ENCODE data around the gene PARD3.
"Not testable (repeated sequence)": the region's sequence is repeated elsewhere in the genome, so short reads cannot be mapped to it uniquely, and the experiment has no call there.

PARD3 gene

DNA sequence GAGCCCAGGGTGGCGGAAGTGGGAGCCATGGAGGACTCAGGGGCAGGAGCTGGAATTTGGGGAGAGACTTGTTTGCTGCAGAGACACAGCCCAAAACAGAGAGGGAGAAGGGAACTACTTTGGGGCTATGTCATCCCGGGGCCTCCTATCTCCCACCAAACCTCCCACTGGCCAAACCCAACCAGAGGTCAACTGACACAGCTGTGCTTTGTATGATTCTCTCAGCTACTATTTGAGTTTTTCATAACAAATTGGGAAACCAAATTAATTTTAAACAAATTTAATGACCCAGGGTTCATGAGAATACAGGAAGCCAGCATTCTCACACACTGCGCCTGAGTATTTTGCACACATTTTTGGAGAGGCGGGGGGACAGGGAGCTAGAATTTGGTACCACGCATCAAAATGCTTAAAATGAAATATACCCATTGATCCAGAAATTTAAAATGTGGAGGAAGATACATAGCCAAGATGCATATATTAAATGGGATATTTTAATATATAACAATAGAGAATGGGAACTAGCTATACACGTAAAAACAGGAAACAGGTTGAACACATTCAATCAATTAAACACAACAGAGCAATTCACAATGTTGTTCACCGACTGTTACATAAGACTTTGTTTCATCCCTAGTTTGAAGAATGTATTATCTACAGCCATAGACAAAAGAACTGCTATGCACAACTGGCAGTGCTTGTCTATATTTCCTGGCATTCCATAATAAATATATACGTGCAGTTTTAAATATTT, 105.3 kb downstream of the PARD3 start:
- DNase-seq, result no peak

DNA sequence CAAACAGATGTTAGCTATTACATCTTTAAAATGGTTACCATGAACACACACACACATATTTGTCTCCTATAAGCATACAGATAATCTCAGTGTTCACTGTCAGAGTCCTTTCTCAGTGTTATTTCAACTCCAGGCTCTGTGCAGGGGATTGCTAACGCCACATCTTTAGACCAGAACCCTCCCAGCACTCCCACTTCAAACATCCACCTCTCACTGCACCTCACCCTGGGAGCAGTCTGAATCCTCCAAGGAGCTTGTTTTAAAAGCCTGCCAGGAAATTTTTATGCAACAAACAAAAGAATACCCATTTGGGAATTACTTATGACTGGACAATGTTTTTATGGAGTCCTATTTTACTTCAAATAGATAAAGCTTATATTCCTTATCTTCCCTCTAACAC, 107.4 kb downstream of the PARD3 start:
- DNase-seq, result no peak

DNA sequence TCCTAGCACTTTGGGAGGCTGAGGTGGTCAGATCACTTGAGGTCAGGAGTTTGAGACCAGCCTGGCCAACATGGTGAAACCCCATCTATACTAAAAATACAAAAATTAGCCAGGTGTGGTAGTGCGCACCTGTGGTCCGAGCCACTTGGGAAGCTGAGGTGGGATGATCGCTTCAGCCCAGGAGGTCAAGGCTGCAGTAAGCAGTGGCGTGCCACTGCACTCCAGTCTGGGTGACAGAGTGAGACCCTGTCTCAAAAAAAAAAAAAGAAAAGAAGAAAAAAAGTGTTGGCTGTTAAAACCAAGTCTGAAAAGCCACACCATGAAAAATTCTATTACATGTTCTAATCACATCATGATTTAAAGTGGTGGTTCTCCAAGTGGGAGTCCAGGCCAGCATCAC, 108.1 kb downstream of the PARD3 start:
- not testable (repeated sequence) for DNase-seq

DNA sequence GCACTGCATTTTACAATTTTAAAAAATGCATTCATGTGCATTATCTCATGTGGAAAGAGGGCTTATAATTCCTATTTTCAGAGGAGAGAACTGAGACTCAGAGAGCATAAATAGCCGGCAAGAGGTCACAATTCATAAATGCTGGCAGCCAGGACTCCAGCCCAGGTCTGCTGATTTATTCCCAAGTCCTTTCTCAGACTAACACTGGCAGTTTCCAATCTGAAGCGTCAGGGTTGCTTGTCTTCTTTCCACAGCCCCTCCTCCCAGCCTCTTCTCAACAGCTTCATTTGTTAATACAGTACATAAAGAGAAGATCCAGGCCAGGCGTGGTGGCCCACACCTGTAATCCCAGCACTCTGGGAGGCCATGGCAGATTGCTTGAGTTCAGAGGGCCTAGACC, 108.9 kb downstream of the PARD3 start:
- DNase-seq, result no peak

DNA sequence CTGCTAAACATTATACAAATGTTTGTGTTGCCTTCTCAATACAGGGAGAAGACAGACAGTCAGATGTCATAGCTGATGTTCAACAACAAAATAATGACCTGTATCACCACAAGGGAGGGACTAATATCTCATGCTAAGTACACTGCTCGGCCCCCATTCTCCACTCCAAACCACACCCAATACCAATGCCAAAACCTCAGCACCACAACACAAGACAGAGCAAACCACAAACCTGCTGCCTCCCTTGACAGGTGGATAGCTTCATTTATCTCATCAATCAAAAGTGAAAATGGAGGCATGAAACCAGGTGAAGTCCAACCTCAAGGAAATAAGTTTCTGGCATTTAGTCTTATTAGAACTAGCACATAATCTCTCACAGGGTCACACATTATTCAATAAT, 109.5 kb downstream of the PARD3 start:
- DNase-seq, result no peak

DNA sequence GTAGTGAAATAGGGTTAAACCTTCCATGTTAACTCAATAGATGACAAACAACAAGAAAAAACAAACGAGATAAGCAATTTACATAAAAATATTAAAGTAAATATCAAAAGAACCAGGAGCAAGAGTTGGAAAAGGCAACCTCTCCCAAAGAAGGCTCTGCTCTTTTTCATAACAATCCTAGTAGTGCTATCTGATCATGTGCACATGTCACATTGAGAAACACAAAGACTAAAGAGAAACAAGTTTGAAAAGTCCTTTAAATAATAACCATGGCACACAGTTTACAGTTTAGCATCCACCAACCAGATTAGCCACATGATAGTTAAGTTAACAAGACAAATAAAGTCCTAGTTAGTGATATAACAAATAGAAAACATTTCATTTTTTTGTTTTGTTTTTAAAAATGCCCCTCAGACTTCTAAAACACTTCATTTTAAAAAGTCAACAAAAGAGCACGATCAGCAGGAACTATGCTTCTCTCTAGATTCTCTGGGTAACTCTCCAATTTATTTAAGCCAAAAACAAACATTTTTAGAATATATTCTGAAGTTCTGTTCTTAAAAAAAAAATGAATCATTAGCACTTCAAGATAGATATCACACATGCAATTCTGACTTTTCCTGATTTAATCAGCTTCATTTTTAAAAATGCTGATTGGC, 110.4 kb downstream of the PARD3 start:
- DNase-seq, result no peak

DNA sequence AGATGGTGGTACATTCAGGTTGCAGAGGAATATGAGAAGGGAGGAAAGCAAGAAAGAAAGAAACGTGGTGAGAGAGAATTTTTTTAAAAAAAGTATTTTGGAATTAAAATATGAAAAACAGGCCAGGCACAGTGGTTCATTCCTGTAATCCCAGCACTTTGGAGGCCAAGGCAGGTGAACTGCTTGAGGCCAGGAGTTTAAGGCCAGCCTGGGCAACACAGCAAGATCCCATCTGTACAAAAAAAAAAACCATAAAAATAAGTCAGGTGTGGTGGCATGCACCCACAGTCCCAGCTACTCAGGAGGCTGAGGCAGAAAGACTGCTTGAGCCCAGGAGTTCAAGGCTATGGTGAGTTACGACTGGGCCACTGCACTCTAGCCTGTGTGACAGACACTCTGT, 112.1 kb downstream of the PARD3 start:
- DNase-seq, result no peak

DNA sequence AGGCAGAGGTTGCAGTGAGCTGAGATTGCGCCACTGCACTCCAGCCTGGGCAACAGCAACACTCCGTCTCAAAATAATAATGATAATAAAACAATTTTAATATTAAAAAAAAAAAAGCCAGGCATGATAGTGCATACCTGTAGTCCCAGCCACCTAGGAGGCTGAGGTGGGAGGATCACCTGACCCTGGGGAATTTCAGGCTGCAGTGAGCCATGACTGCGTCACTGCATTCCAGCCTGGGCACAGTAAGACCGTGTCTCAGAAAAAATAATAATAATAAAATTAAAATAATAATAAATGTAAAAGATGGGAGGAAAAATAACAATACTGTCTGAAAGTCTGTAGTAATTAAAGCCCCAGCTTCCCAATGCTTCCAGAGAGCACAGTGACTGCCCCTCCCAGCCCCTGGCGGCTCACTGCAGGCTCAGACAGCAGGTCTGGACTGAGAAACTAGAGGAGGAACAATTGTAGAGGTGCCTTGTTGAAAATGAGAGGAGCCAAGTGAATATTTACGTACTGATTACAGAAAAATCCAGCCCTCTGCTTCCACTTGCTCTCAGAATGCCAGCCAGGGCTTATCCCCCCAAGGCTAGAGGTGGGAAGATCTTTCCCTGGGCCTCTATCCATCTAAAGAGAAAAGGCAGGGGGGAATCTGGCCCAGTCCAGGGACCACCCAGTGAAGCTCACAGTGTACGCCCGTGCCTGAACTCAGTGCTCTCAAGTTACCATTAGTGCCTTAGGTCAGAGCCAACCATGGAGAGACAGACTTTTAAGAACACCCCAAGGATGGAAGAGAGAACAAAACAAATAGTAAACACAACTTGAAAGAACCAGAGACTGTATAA, 112.8 kb downstream of the PARD3 start:
- DNase-seq, result no peak

DNA sequence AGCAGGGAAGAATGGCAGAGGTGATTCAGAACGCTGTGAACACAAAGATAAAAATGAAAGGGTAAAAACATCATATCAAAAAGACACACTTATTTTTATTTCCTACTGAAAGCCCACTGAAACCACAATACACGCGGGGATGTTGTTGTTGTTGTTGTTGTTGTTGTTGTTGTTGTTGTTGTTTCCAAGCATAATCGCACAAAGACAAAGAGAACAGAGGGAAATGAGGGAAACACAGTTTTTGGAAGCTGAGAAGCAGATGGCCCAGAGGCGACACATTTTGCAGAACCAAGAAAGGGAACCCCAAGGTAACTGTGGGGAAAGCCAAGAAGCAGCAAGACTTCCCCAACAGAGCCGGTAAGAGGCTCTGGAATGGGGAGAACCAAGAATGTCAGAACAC, 113.9 kb downstream of the PARD3 start:
- DNase-seq, result no peak

DNA sequence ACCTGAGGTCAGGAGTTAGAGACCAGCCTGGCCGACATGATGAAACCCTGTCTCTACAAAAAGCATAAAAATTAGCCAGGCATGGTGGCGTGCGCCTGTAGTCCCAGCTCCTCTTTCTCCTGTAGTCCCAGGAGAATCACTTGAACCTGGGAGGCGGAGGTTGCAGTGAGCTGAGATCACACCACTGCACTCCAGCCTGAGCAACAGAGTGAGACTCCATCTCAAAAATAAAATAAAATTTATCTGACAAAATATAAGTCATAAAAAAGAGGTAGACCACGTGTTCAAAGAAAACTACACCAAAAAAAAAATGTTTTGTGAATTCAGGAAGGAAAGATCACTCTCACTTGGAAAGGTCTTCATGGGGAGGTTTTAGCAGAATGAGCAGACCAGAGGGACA, 114.3 kb downstream of the PARD3 start:
- not testable (repeated sequence) for DNase-seq

DNA sequence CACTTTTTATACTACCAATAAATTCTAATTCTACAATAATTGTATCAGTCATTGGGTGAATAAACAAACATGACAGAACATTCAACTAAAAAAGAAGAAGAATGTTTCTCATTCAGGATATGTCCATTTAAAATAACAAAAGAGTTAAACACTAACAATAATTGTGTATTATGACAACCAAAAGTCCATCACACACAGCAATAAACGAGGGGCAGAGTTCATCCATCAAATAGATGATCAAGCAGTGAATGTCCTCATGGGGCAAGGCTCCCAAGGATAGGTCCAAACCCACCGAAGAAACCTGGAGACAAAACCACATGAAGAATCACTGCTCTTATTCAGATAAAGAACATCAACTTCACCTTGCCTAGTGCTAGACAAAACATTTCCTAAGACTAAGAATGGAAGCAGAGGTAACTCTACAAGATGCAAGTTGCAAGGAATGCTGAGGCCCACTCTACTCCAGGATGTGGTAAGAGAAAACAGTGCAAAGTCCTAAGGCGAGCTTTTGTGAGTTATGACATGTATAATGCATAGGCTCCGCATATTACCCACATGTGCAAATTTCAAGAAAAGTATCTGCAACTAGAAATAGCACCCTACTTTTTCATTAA, 115.1 kb downstream of the PARD3 start:
- DNase-seq, result no peak

DNA sequence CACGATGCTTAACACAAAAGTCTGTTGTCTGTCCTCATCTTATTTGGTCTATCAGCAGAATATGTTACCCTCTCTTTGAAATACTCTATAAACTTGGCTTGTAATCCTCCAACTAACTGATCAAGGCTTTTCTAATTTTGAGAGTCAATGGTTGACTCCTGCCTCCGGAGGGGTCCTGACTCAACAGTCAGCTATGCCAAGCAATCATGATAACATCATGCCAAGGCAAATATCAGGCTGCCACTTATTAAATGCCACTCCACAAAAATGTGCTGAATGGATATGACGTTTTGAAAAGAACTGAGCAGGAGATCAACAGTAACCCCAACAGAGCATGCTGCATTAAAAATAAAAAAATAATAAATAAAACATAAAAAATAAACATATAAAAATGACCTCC, 116.1 kb downstream of the PARD3 start:
- DNase-seq, result no peak

DNA sequence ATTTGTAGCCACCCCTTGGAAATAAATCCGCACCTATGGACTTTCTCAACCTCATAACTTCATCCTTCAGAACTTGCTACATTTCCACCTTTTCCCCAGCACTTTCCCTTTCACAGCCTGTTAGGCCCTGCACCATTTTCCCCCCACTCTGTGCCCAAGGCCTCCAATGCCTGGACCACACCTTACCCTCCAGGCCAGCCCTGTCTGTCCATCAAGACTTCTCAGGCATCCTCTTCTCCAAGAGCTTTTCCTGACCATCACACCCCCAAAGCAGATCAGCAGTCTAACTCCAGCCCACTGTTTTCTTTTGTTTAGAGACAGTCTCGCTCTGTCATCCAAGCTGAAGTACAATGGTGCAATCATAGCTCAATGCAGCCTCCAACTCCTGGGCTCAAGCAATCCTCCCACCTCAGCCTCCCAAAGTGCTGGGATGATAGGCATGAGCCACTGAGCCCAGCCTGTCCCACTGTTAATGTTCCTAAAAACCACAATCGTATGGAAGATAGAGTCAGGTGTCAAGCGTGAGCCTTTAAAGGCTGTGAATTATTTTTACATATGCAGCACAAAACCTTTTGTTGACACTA, 116.8 kb downstream of the PARD3 start:
- no peak for DNase-seq

DNA sequence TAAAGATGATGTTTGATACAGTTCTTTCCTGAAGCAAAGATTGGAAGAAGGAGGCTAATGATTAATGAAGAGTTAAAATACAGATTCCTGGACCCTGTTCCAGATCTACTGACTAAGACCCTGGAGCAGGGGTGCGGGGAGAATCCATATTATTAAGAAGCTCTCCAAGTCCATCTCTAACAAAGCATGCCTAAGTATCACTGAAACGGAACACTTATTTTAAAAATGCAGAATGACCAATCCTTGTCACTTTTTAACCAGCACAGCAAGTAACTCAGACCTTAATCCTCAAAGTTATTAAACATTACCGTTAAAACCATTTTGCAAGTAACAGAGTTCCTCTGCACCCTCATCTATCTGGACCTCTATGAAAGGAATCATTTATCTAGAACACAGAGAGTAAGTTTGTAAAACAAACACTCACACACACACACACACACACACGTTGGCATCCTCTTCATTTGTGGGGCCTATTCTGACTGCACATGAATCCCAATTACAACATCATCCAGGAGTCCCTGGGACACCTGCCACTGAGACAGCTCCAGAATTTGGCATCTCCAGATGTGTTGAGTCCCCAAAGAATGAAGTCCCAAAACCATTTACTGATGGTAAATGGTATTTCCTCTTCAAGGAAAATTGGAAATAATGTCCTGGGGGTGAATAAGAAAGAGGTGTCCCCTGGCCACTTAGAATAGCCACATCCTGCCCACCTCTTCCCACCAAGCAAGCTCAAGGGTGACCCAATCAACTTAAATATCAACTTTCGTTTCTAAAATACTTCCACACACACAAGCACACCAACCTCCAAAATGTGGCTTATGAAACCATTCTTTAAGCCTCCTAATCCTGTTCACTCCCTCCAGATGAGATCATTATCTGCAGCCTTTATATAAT, 117.5 kb downstream of the PARD3 start:
- DNase-seq, result no peak

DNA sequence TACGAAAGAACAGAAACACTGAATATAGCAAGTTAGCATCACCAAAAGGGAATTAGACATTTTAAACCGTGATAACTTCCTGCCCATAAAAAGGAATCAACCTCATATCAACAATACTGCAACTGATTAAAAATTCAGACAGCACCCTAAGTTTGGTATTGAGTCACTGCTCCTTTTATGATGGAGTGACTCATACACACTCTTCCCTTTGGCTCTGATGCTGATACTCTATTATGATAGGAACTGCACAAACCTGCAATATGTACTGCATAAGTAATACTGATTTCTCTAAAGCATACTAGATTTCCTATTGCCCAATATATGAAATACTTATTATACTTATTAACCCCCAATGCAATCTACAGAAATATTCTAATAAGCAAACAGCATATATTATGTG, 118.7 kb downstream of the PARD3 start:
- no peak for DNase-seq

DNA sequence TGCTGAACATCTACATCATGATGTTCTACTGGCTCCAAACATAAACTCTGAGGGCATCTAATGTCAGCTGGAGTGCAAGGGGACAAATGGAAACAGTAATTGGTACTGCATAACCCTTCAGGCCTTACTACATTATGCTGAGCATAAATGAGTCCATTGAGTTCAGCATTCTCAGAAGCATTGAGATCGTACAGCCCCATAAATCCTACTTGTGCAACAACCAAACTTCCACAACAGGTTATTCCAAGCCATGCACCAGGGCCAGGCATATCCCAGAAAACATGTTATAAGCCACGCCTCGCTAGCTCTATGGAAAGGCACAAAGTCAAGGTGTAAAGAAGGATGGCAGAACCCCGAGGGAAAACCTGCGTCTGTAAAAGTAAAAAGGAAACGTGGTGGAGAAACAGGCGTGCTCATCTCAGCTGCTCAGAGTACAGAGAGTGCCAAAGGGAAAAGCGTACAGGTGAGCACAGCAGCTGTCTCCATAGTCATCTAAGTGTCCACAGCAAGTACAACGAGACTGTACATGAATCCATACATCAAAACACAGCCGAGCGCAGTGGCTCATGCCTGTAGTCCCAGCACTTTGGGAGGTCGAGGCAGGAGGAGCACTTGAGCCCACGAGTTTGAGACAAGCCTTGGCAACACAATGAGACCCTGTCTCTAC, 124.6 kb downstream of the PARD3 start:
- no peak for DNase-seq

DNA sequence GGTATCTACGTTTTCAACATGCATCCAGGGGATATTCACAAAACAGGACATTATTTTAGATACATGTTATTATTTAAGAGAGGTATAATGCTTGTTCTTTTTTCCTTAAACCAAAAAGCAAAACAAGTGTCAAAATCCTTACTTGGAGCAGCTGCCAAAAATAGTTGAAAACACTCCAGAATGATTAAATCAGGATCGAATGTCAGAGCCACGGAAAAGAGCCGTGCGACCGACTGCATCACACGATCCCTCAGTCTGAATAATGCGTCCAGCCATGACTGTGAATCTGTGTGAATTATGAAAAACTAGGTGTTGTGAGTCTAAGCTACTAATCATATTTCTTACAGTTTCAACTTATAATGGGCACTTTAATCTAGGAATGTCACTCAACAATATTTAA, 126.0 kb downstream of the PARD3 start:
- DNase-seq, result no peak

DNA sequence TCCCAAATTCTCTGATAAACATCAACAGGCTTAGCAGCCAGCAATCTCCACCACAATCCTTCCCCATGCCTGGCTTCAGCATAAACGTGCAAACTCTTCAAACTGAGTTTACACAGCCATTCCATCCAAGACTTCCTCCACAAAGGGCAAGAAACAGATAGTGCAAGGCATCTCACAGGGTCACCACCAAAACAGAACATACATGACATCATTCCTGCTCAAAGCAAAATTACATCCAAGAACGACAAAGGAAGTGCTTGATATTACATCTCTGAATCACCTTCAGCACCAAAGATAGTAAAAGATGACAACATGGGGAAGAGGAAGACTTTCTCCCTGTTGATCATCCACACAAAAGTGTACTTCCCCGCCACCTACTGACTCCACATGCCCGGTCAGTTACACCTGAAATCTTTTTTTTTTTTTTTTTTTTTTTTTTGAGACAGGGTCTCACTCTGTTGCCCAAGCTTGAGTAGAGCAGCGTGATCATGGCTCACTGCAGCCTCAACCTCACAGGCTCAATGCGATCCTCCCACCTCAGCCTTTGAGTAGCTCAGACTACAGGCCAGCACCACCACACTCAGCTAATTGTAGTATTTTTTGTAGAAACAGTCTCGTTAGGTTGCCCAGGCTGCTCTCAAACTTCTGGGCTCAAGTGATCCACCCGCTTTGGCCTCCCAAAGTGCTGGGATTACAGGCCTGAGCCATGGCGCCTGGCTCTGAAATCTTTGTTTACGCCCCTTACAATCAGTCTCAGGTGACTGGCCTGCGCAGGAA, 127.5 kb downstream of the PARD3 start:
- DNase-seq, result no peak

DNA sequence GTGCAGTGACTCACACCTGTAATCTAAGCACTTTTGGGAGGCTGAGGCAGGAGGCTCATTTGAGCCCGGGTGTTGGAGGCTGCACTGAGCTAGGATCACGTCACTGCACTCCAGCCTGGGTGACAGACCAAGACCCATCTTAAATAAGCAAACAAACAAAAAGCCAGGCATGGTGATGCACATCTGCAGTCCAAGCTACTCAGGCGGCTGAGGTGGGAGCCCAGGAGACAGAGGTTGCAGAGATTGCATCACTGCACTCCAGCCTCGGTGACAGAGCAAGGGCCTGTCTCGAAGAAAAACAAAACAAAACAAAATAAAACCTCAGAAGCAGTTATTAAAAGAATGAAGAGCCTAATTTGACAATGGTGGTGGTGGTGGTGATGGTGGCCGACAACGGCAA, 132.5 kb downstream of the PARD3 start:
- DNase-seq, result no peak

DNA sequence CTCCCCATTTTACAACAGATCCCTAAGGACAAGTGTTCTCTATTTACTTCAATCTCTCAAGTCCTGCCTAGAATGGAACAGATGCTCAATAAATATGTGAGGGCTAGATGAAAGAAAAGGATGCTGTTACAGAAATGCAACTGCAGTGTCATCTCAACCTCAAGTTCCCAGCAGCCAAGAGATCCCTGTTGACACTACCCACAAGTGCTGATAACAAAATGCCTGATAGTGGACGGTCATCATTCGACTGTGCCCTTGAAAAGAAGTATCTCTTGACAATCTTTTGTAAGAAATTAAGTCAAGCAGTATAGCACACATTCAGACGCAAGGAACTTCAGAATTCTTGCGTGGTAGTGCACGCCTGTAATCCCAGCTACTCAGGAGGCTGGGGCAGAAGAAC, 133.2 kb downstream of the PARD3 start:
- DNase-seq, result no peak

DNA sequence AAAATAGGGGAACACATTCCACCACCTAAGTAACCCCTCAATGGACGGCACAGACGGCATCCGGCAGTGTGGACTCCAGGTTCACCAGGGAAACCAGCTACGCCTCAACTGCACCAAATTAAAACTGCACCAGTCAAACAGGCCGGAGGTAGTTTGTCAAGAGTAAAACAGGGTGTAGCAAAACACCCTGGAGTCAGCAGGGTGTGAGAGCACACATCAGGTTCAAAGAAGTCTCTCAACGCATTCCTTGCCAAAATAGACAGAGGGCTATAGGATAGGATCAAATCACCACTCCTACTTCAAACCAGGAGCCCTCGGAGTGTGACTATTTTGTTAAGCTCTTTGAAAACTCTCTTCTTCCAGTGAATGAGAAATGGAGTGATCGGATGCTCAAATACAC, 135.9 kb downstream of the PARD3 start:
- DNase-seq, result no peak

Measured in DMS153 (cell line).